GM12878 (cell line): ENCODE measurements around the gene BRD3. TPM values are rescaled to one million over a fixed set of nuclear protein-coding genes. Genes with fewer than 3 reads are reported as not detected.

Experiments
- ATAC-seq: fragments of 200-7000 bp; cut with Tn5 transposase; 3 replicates; pipeline ENCODE4 v1.9.1; 2020; ENCODE audit warnings: mild to moderate bottlenecking, moderate library complexity
- BruUV-seq: library from RNA; stranded (reverse); fragments of 400-500 nt; replicated peaks from 2 replicates; lab custom pipeline; 2021; lab: Mats Ljungman, UMichigan
- CTCF ChIA-PET: fragments of 300-600 bp; sonication (Branson Sonifier 250); formaldehyde crosslinking; extraction: SDS; loops from one replicate; lab custom pipeline; 2021; ENCODE audit warnings: inconsistent platforms; lab: Yijun Ruan, JAX
- POLR2A ChIA-PET: fragments of 350-600 bp; formaldehyde crosslinking; extraction: SDS; loops from one replicate; lab custom pipeline; 2021; ENCODE audit warnings: inconsistent platforms; lab: Charles Lee
- RAD21 ChIA-PET: fragments of 300-600 bp; sonication (Branson Sonifier 250); formaldehyde crosslinking; loops from one replicate; lab custom pipeline; 2023; ENCODE audit warnings: antibody characterized with exemption; ENCODE audit not compliant: unreplicated experiment; lab: Charles Lee
- SMC1A ChIA-PET: fragments of 300-600 bp; sonication (Branson Sonifier 250); formaldehyde crosslinking; loops from one replicate; lab custom pipeline; 2023; ENCODE audit not compliant: unreplicated experiment, uncharacterized antibody; lab: Charles Lee
- DNase-seq: peaks from one replicate; pipeline ENCODE4 v3.0.0-alpha.2; 2011; ENCODE audit warnings: low read depth, low spot score
- FAIRE-seq: peaks from 3 replicates; lab custom pipeline; 2011; peaks lifted over from hg19 to GRCh38; lab: Jason Lieb, UNC
- H2AFZ ChIP-seq: 2 replicates; pipeline ENCODE4 v1.6.0; 2011; ENCODE audit warnings: low read depth, low read length, control low read depth; ENCODE audit not compliant: control insufficient read depth
- H3K27ac ChIP-seq: 2 replicates; pipeline ENCODE4 v1.5.1; 2011; ENCODE audit warnings: control low read depth; ENCODE audit not compliant: control insufficient read depth, insufficient read depth
- H3K27me3 ChIP-seq, 2 experiments: replicated peaks in 1 of 2; 2 replicates each; pipeline versions ENCODE4 v1.6.0 to v1.6.1; 2011; ENCODE audit warnings: low read length in 1 of 2; ENCODE audit not compliant: control insufficient read depth in 2 of 2, insufficient read depth in 2 of 2
- H3K36me3 ChIP-seq, 2 experiments: 2 replicates each; pipeline ENCODE4 v1.5.1; 2011; ENCODE audit warnings: low read length in 1 of 2; ENCODE audit not compliant: control insufficient read depth in 2 of 2, insufficient read depth in 2 of 2
- H3K4me1 ChIP-seq: 2 replicates; pipeline ENCODE4 v1.6.1; 2011; ENCODE audit warnings: mild to moderate bottlenecking, low read length, moderate library complexity, mixed read lengths; ENCODE audit not compliant: control insufficient read depth, insufficient read depth
- H3K4me2 ChIP-seq: 2 replicates; pipeline ENCODE4 v1.6.0; 2011; ENCODE audit warnings: control low read depth; ENCODE audit not compliant: control insufficient read depth, insufficient read depth
- H3K4me3 ChIP-seq: fragments of 200-600 bp; sonication (generic); 2 replicates; pipeline ENCODE4 v1.5.1; 2016
- H3K79me2 ChIP-seq: 2 replicates; pipeline ENCODE4 v1.6.0; 2011; ENCODE audit warnings: low read length; ENCODE audit not compliant: control insufficient read depth, insufficient read depth
- H3K9ac ChIP-seq: 2 replicates; pipeline ENCODE4 v1.8.0; 2011; ENCODE audit warnings: low read length, control low read depth, mixed read lengths; ENCODE audit not compliant: control insufficient read depth, insufficient read depth
- H3K9me3 ChIP-seq: replicated peaks from 3 replicates; pipeline ENCODE4 v1.5.1; 2011; ENCODE audit warnings: mild to moderate bottlenecking, low read length; ENCODE audit not compliant: control insufficient read depth, insufficient read depth
- H4K20me1 ChIP-seq: 2 replicates; pipeline ENCODE4 v1.6.0; 2011; ENCODE audit not compliant: control insufficient read depth, insufficient read depth
- BHLHE40 ChIP-seq, 2 experiments: fragments of 450-650 bp in 1 of 2; IDR thresholded peaks; 2 replicates each; pipeline ENCODE4 v1.6.1; 2011 to 2017; ENCODE audit warnings: low read depth in 2 of 2, borderline replicate concordance in 1 of 2, improper control_type of control experiment in 1 of 2, low read length in 1 of 2, mild to moderate bottlenecking in 1 of 2
- KLF5 ChIP-seq: fragments of 450-650 bp; IDR thresholded peaks from 2 replicates; pipeline ENCODE4 v1.6.1; 2014; ENCODE audit warnings: mild to moderate bottlenecking; ENCODE audit not compliant: partially characterized antibody
- LARP7 ChIP-seq: fragments of 450-650 bp; IDR thresholded peaks from 2 replicates; pipeline ENCODE4 v1.6.1; 2017; ENCODE audit warnings: mild to moderate bottlenecking
- SKIL ChIP-seq: fragments of 450-650 bp; IDR thresholded peaks from 2 replicates; pipeline ENCODE4 v1.6.1; 2017; ENCODE audit warnings: mild to moderate bottlenecking, low read depth, inconsistent platforms; ENCODE audit not compliant: poor library complexity, severe bottlenecking
- STAT1 ChIP-seq: fragments of 450-650 bp; conservative IDR thresholded peaks from 2 replicates; pipeline ENCODE4 v1.6.1; 2014; ENCODE audit warnings: antibody characterized with exemption, mild to moderate bottlenecking
- TARDBP ChIP-seq: IDR thresholded peaks from 2 replicates; pipeline ENCODE4 v1.6.1; 2016; ENCODE audit warnings: borderline replicate concordance
- ZBTB4 ChIP-seq: fragments of 450-650 bp; formaldehyde crosslinking; IDR thresholded peaks from 2 replicates; pipeline ENCODE4 v1.4.0; 2022; ENCODE audit warnings: mild to moderate bottlenecking, moderate library complexity
- WGBS: methylation state at CpG from one replicate; pipeline ENCODE4 v1.1.6; 2016; ENCODE audit warnings: low lambda C conversion rate; ENCODE audit not compliant: insufficient replicate concordance, insufficient coverage; ENCODE audit errors: missing lambda C conversion rate; 5-methylcytosine and 5-hydroxymethylcytosine counted together
- in situ Hi-C: fragments of 300-500 bp; cut with MboI; formaldehyde crosslinking; loops from 9 replicates; pipeline ENCODE4 v1.14.3; 2018; ENCODE audit warnings: mixed read lengths
- intact Hi-C: fragments of 100-400 bp; cut with micrococcal nuclease; formaldehyde crosslinking; loops from one replicate; pipeline ENCODE4 v1.14.2; 2022; ENCODE audit not compliant: unreplicated experiment
- polyA plus RNA-seq, 11 experiments: library from polyadenylated mRNA; depleted of rRNA in 4 of 11; unstranded in 6 of 11; stranded (reverse) in 5 of 11; fragments of >200 nt; fragmentation: Nextera tagmentation in 4 of 11; fragmentation: Illumina TruSeq in 1 of 11; extraction: Ambion mirVana in 4 of 11; extraction: Trizol in 1 of 11; gene quantifications; 1 replicate in 1 of 11; 2 replicates in 10 of 11; pipeline versions ENCODE4 v1.2.1 to v1.2.3, GENCODE V29; 2011 to 2016; ENCODE audit warnings: inconsistent platforms in 2 of 11, missing spikeins in 2 of 11, low read depth in 1 of 11
- total RNA-seq, 4 experiments: library from RNA; depleted of rRNA in 3 of 4; stranded (reverse); fragments of >200 nt in 3 of 4; fragmentation: Illumina TruSeq in 1 of 4; extraction: Trizol in 1 of 4; gene quantifications; 2 replicates each; pipeline versions ENCODE4 v1.2.1 to v1.2.3, GENCODE V29; 2013 to 2021

The BRD3 gene
- total and polyA plus RNA-seq, 10 of the 15 experiments (the other 5 are each of a cell fraction or from before 2014, with no cell fraction given) = 0.53 to 20.8 (median 4.8) TPM

DNA sequence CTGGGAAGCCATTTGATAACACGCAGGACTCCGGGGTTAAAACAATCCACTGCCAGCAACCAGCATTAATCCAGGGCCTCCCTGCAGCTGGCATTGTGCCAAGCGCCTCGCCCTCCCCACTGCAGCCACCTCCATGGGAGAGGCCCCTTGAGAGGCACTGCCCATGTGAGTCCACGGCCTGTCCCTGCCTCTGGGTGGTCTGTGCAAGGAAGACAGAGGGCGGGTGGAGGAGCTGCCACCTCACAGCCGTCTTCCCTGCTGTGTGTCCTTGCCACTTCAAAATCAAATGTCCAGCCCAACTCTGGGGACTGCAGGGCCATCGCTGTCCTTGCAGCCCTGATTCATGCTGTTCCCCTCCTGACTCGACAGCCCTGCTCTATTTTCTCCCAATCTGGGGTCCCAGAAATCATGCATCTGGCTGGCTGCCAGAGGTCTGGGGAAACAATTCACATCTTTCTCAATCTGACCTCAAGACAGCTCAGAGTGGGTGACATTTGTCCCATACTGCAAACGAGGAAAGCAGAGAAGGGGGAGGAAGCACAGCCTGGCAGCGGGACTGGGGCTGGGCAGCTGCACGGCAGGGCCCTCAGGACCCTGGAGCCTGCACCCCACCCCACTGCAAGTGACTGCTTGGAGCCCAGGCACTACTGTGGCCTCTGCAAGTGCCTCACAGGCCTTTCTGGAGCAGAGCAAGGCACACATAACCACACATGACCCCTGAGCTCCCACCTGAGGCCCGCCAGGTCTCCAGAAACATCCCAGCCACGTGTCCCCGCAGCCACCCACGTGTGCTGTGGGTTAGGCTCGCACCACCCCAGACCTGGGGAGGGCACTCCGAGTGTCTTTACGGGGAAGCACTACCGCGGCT lies 26.8 kb downstream of the BRD3 start (continued):
- TF ChIP-seq SKIL = no peak
- no peak for TF ChIP-seq STAT1
- TF ChIP-seq TARDBP = no peak

DNA sequence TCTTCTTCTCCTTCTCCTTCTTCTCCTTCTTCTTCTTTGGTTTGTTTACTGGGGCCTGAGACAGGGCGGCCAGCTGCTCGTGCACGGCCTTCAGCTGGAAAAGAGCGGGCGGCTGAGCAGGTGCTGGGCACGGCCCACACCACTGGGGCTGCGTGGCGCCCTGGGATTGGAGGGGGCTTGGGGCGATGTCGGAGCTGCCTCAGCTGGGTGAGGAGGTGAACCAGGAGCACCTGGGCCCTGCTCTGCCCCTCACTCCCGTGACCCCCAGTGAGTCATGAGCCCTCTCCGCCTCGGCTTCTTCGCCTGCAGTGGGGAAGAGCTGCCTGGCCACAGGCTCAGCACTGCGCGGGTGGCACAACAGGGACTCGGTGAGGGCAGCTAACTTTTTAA lies 27.7 kb downstream of the BRD3 start:
- H3K36me3 ChIP-seq = peaks cover 0 to 18% of the 10 kb centered on the region in 2 experiments; a peak in 3 of 4 replicates
- 98% methylated on average over 17 of the region's 17 CpGs for WGBS
- no TSS peak for BruUV-seq

More for the DNA sequence above, 27.7 kb downstream of the BRD3 start:
- no peaks in the 10 kb centered on the region for H3K27me3 ChIP-seq
- no peak overlapping the region for H2AFZ ChIP-seq
- no peaks in the 10 kb centered on the region for H3K9me3 ChIP-seq
- ChIA-PET CTCF (no interaction called here), SMC1A (no interaction called here), POLR2A (no interaction called here), RAD21 (no interaction called here)
- H3K9ac ChIP-seq = no peak overlapping the region
- H3K4me3 ChIP-seq = no peak overlapping the region
- H3K79me2 ChIP-seq = no peaks in the 10 kb centered on the region
- no peaks in the 10 kb centered on the region for H4K20me1 ChIP-seq
- no peak overlapping the region for H3K4me2 ChIP-seq
- intact Hi-C loops = no loop called here
- FAIRE-seq (no peak), DNase-seq (no peak), ATAC-seq (no peak)
- no peak overlapping the region for H3K27ac ChIP-seq
- H3K4me1 ChIP-seq = no peaks in the 10 kb centered on the region
- no peak for TF ChIP-seq TARDBP
- no peak for TF ChIP-seq KLF5
- no peak for TF ChIP-seq ZBTB4 (CRISPR knock-in tag)
- no peak for TF ChIP-seq LARP7
- TF ChIP-seq BHLHE40 (IDR thresholded peaks at IDR 0.05; ENCODE audit: borderline replicate concordance in 1 of 2, low read depth in 2 of 2, low read length in 1 of 2) = no peak
- in situ Hi-C loops = no loop called here
